Esophagus squamous epithelium (tissue), 5 donors: ENCODE results near the gene COTL1. TPM values are rescaled to one million over a fixed set of nuclear protein-coding genes. Genes with fewer than 3 reads are reported as not detected.

Experiments used
- DNase-seq: peaks from one replicate; lab custom pipeline; 2025; lab: John Stamatoyannopoulos, UW
- H3K27ac ChIP-seq, 4 donors: fragments of 200-600 bp; sonication (generic); one replicate each; pipeline ENCODE4 v1.5.1; 2016 to 2019; ENCODE audit warnings: mild to moderate bottlenecking in 1 of 4
- H3K27me3 ChIP-seq, 4 donors: fragments of 200-600 bp; sonication (generic); 1 replicate in 3 of 4; 2 replicates in 1 of 4; pipeline versions ENCODE4 v1.5.1 to v1.6.0; 2017 to 2021; ENCODE audit warnings: antibody characterized with exemption in 1 of 4
- H3K36me3 ChIP-seq, 3 donors: fragments of 200-600 bp; sonication (generic); one replicate each; pipeline ENCODE4 v1.5.1; 2016 to 2019
- H3K4me1 ChIP-seq, 3 donors: fragments of 200-600 bp; sonication (generic); one replicate each; pipeline ENCODE4 v1.5.1; 2017 to 2019
- H3K4me3 ChIP-seq, 4 donors: fragments of 200-600 bp; sonication (generic); 1 replicate in 3 of 4; 2 replicates in 1 of 4; pipeline ENCODE4 v1.5.1; 2016 to 2019; ENCODE audit warnings: mild to moderate bottlenecking in 2 of 4, moderate library complexity in 1 of 4
- H3K9me3 ChIP-seq, 3 donors: fragments of 200-600 bp; sonication (generic); one replicate each; pipeline ENCODE4 v1.5.1; 2016 to 2019
- CTCF ChIP-seq, 6 experiments: fragments of 450-650 bp in 4 of 6; fragments of 200-600 bp in 2 of 6; sonication (generic) in 2 of 6; IDR thresholded peaks; one replicate each; pipeline ENCODE4 v1.5.1; 2016 to 2019; ENCODE audit warnings: antibody characterized with exemption in 6 of 6, mild to moderate bottlenecking in 4 of 6, moderate library complexity in 4 of 6
- POLR2A ChIP-seq, 4 donors: fragments of 450-650 bp; IDR thresholded peaks; one replicate each; pipeline ENCODE4 v1.6.1; 2017; ENCODE audit warnings: antibody characterized with exemption in 4 of 4, mild to moderate bottlenecking in 4 of 4, moderate library complexity in 3 of 4
- WGBS, 2 donors: methylation state at CpG; one replicate each; pipeline ENCODE4 v1.1.5; 2018; 5-methylcytosine and 5-hydroxymethylcytosine counted together
- intact Hi-C: fragments of 100-400 bp; cut with DNase I; formaldehyde crosslinking; loops from one replicate; pipeline ENCODE4 v1.15.0; 2022
- total RNA-seq, 4 donors: library from RNA; depleted of rRNA; stranded (reverse); fragments of >200 nt; gene quantifications; one replicate each; pipeline ENCODE4 v1.1.0, GENCODE V29; 2016
- donor health status: DM: yes; HTN: yes; CAD: no.

The COTL1 gene
- total RNA-seq, 4 donors from 2014 or later: 7.9 to 34.2 (median 23.4) TPM

- H3K36me3 ChIP-seq: peaks cover 39 to 98% (median 64%) of the 10 kb centered on the region in 3 donors
- DNase-seq: no peak
- no peaks in the 10 kb centered on the region for H3K9me3 ChIP-seq
- H3K27ac ChIP-seq: no peak overlapping the region
- no peak overlapping the region for H3K4me3 ChIP-seq
- no peaks in the 10 kb centered on the region for H3K4me1 ChIP-seq
- WGBS, 2 donors: 87 to 89% methylated on average over 7 to 8 of the region's 9 CpGs
- H3K27me3 ChIP-seq: no peaks in the 10 kb centered on the region
- no peak for TF ChIP-seq POLR2A (IDR thresholded peaks at IDR 0.05)
- TF ChIP-seq CTCF (IDR thresholded peaks at IDR 0.05): no peak
- intact Hi-C loops: no loop called here
These were observed 44.6 kb upstream of the COTL1 start for GRCh38 chr16:84662471-84662870.

- Histone ChIP-seq H3K36me3 (peaks cover 47 to 100% (median 72%) of the 10 kb centered on the region in 3 donors), H3K27ac (no peak overlapping the region), H3K9me3 (no peaks in the 10 kb centered on the region), H3K4me3 (no peak overlapping the region), H3K4me1 (no peaks in the 10 kb centered on the region), H3K27me3 (no peaks in the 10 kb centered on the region)
- DNase-seq: no peak
- intact Hi-C loops: no loop called here
- TF ChIP-seq POLR2A (IDR thresholded peaks at IDR 0.05) (no peak), CTCF (IDR thresholded peaks at IDR 0.05) (no peak)
- WGBS, 2 donors: 91 to 95% methylated on average over 21 to 23 of the region's 51 CpGs
These were observed 43.7 kb upstream of the COTL1 start for GRCh38 chr16:84661418-84662060.

GRCh38 chr16:84660973-84661372 lies 43.1 kb upstream of the COTL1 start:
- H3K27me3 ChIP-seq: no peaks in the 10 kb centered on the region
- no peaks in the 10 kb centered on the region for H3K9me3 ChIP-seq
- DNase-seq: no peak
- 41 to 53% methylated on average over 6 to 7 of the region's 7 CpGs for WGBS, 2 donors
- H3K36me3 ChIP-seq: peaks cover 47 to 100% (median 72%) of the 10 kb centered on the region in 3 donors
- H3K4me3 ChIP-seq: no peak overlapping the region
- H3K27ac ChIP-seq: no peak overlapping the region
- intact Hi-C loops: no loop called here
- H3K4me1 ChIP-seq: no peaks in the 10 kb centered on the region
- no peak for TF ChIP-seq POLR2A (IDR thresholded peaks at IDR 0.05)

- no peak for TF ChIP-seq POLR2A (IDR thresholded peaks at IDR 0.05)
- TF ChIP-seq CTCF (IDR thresholded peaks at IDR 0.05): no peak
- peaks cover 47 to 99% (median 65%) of the 10 kb centered on the region in 3 donors for H3K36me3 ChIP-seq
These were observed 41.9 kb upstream of the COTL1 start for GRCh38 chr16:84659656-84660300.

GRCh38 chr16:84658690-84659089 lies 40.8 kb upstream of the COTL1 start:
- 70 to 89% methylated on average over 3 to 5 of the region's 11 CpGs for WGBS, 2 donors
- no peak for DNase-seq
- peaks cover 47 to 99% (median 65%) of the 10 kb centered on the region in 3 donors for H3K36me3 ChIP-seq

More at GRCh38 chr16:84659656-84660300, 41.9 kb upstream of the COTL1 start:
- intact Hi-C loops: no loop called here
- DNase-seq: no peak
- Histone ChIP-seq H3K4me1 (no peaks in the 10 kb centered on the region), H3K9me3 (no peaks in the 10 kb centered on the region), H3K4me3 (no peak overlapping the region), H3K27ac (no peak overlapping the region), H3K27me3 (no peaks in the 10 kb centered on the region)
- WGBS, 2 donors: 92 to 96% methylated on average over 14 to 15 of the region's 27 CpGs

More at GRCh38 chr16:84658690-84659089, 40.8 kb upstream of the COTL1 start:
- Histone ChIP-seq H3K27me3 (no peaks in the 10 kb centered on the region), H3K4me1 (no peaks in the 10 kb centered on the region), H3K27ac (no peak overlapping the region), H3K4me3 (no peak overlapping the region), H3K9me3 (no peaks in the 10 kb centered on the region)
- intact Hi-C loops: no loop called here
- no peak for TF ChIP-seq CTCF (IDR thresholded peaks at IDR 0.05)
- TF ChIP-seq POLR2A (IDR thresholded peaks at IDR 0.05): no peak
